B cell (primary cell): Measurements from ENCODE around the gene DDI2. TPM values are rescaled to one million over a fixed set of nuclear protein-coding genes. Genes with fewer than 3 reads are reported as not detected.

Experiments
- ATAC-seq: fragments of 200-7000 bp; cut with Tn5 transposase; one replicate; pipeline ENCODE4 v1.10.0; 2021; ENCODE audit warnings: low read depth, mild to moderate bottlenecking, moderate number of reproducible peaks, moderate library complexity
- CTCF ChIA-PET: fragments of 350-600 bp; sonication (Branson Sonifier 250); formaldehyde crosslinking; loops from one replicate; lab custom pipeline; 2021; ENCODE audit warnings: antibody characterized with exemption, inconsistent platforms; lab: Charles Lee
- POLR2A ChIA-PET: fragments of 350-600 bp; sonication (Branson Sonifier 250); formaldehyde crosslinking; loops from one replicate; lab custom pipeline; 2021; ENCODE audit warnings: antibody characterized with exemption; lab: Charles Lee
- DNase-seq: peaks from one replicate; pipeline ENCODE4 v3.0.0; 2013
- H2AFZ ChIP-seq: 2 replicates; pipeline ENCODE4 v1.6.1; 2012; ENCODE audit warnings: mild to moderate bottlenecking, low read depth, low read length; ENCODE audit not compliant: insufficient read depth, poor library complexity, severe bottlenecking
- H3K27ac ChIP-seq, 2 donors: 1 replicate in 1 of 2; 2 replicates in 1 of 2; pipeline ENCODE4 v1.5.1; 2012 to 2013; ENCODE audit warnings: low read length in 2 of 2, mild to moderate bottlenecking in 2 of 2, moderate library complexity in 1 of 2
- H3K27me3 ChIP-seq, 4 experiments: fragments of 200-600 bp in 1 of 4; sonication (generic) in 1 of 4; replicated peaks in 1 of 4; 1 replicate in 2 of 4; 2 replicates in 2 of 4; pipeline versions ENCODE4 v1.6.1 to v1.7.0; 2013 to 2016; ENCODE audit warnings: low read length in 3 of 4, mild to moderate bottlenecking in 2 of 4, mixed read lengths in 1 of 4, moderate library complexity in 1 of 4; ENCODE audit not compliant: insufficient read depth in 4 of 4, control insufficient read depth in 3 of 4; ENCODE audit errors: control extremely low read depth in 1 of 4
- H3K36me3 ChIP-seq, 2 experiments: replicated peaks in 1 of 2; 1 replicate in 1 of 2; 2 replicates in 1 of 2; pipeline versions ENCODE4 v1.6.1 to v1.7.1; 2013; ENCODE audit warnings: low read length in 1 of 2; ENCODE audit not compliant: insufficient read depth in 2 of 2, control insufficient read depth in 1 of 2; ENCODE audit errors: control extremely low read depth in 1 of 2, extremely low read depth in 1 of 2
- H3K4me1 ChIP-seq, 2 donors: fragments of 200-600 bp in 1 of 2; sonication (generic) in 1 of 2; 1 replicate in 1 of 2; 2 replicates in 1 of 2; pipeline versions ENCODE4 v1.5.1 to v1.6.1; 2013 to 2017; ENCODE audit warnings: low read length in 2 of 2; ENCODE audit not compliant: control insufficient read depth in 2 of 2, insufficient read depth in 2 of 2
- H3K4me2 ChIP-seq: replicated peaks from 2 replicates; pipeline ENCODE3; 2012; ENCODE audit warnings: mild to moderate bottlenecking, low read depth, low read length; ENCODE audit not compliant: poor library complexity, severe bottlenecking
- H3K4me3 ChIP-seq, 5 experiments: fragments of 200-600 bp in 1 of 5; sonication (generic) in 1 of 5; 1 replicate in 3 of 5; 2 replicates in 2 of 5; pipeline versions ENCODE4 v1.5.1 to v1.7.0; 2011 to 2016; ENCODE audit warnings: low read length in 4 of 5, mild to moderate bottlenecking in 4 of 5, low read depth in 2 of 5, control low read depth in 1 of 5, moderate library complexity in 1 of 5; ENCODE audit not compliant: insufficient read depth in 1 of 5; ENCODE audit errors: control extremely low read depth in 1 of 5, extremely low read depth in 1 of 5
- H3K79me2 ChIP-seq: fragments of 200-600 bp; sonication (generic); one replicate; pipeline ENCODE4 v1.6.0; 2016; ENCODE audit warnings: low read length; ENCODE audit not compliant: control insufficient read depth, insufficient read depth
- H3K9ac ChIP-seq: fragments of 200-600 bp; sonication (generic); 2 replicates; pipeline ENCODE4 v1.6.1; 2017; ENCODE audit warnings: mild to moderate bottlenecking, low read length, moderate library complexity
- H3K9me3 ChIP-seq, 3 donors: one replicate each; pipeline versions ENCODE4 v1.6.1 to v1.7.1; 2013; ENCODE audit warnings: low read length in 2 of 3; ENCODE audit not compliant: control insufficient read depth in 2 of 3, insufficient read depth in 1 of 3; ENCODE audit errors: control extremely low read depth in 1 of 3
- H4K20me1 ChIP-seq: 2 replicates; pipeline ENCODE4 v1.6.0; 2012; ENCODE audit warnings: mild to moderate bottlenecking, low read length; ENCODE audit not compliant: insufficient read depth, control insufficient read depth, poor library complexity, severe bottlenecking
- H3K27ac Mint-ChIP-seq: one replicate; pipeline ENCODE4 v1.8.0; 2021; ENCODE audit warnings: mixed read lengths
- H3K27me3 Mint-ChIP-seq: one replicate; pipeline ENCODE4 v1.8.0; 2021; ENCODE audit warnings: mixed read lengths
- H3K4me1 Mint-ChIP-seq: one replicate; pipeline ENCODE4 v1.8.0; 2021; ENCODE audit warnings: mixed read lengths
- H3K4me3 Mint-ChIP-seq: one replicate; pipeline ENCODE4 v1.8.0; 2021; ENCODE audit warnings: mixed read lengths
- H3K9me3 Mint-ChIP-seq: one replicate; pipeline ENCODE4 v1.8.0; 2022; ENCODE audit warnings: mixed read lengths; ENCODE audit not compliant: insufficient read depth
- CTCF ChIP-seq: fragments of 200-600 bp; IDR thresholded peaks from one replicate; pipeline ENCODE4 v1.8.0; 2022; ENCODE audit warnings: antibody characterized with exemption, mild to moderate bottlenecking
- EZH2 ChIP-seq: IDR thresholded peaks from 2 replicates; pipeline ENCODE4 v1.6.1; 2012; ENCODE audit warnings: borderline replicate concordance, low read depth, mild to moderate bottlenecking, moderate library complexity, low read length; ENCODE audit not compliant: insufficient read depth, poor library complexity, severe bottlenecking
- WGBS: methylation state at CpG from one replicate; pipeline ENCODE4 v1.1.5; 2013; ENCODE audit warnings: missing lambda C conversion rate; ENCODE audit not compliant: insufficient coverage; 5-methylcytosine and 5-hydroxymethylcytosine counted together
- intact Hi-C: fragments of 100-400 bp; cut with micrococcal nuclease; formaldehyde crosslinking; loops from one replicate; pipeline ENCODE4 v1.10.0; 2022
- polyA plus RNA-seq: library from polyadenylated mRNA; depleted of rRNA; stranded (reverse); fragments of >200 nt; gene quantifications from 2 replicates; pipeline ENCODE4 v1.2.3, GENCODE V29; 2012
- total RNA-seq, 2 donors: library from RNA; stranded (reverse); fragments of 120-200 nt in 1 of 2; gene quantifications; 1 replicate in 1 of 2; 2 replicates in 1 of 2; pipeline versions ENCODE4 v1.2.3 to v1.2.4, GENCODE V29; 2013 to 2022

DDI2 gene
- total and polyA plus RNA-seq, 2 donors (not counting 1 experiment from before 2014, with no cell fraction given) = 8.5 to 61.0 TPM

- Histone ChIP-seq H3K27ac (no peak overlapping the region), H3K79me2 (peaks cover 95% of the 10 kb centered on the region), H3K36me3 (peaks cover 3 to 18% of the 10 kb centered on the region in 2 experiments), H3K4me2 (no peak overlapping the region), H3K9me3 (no peaks in the 10 kb centered on the region), H4K20me1 (peaks cover 76% of the 10 kb centered on the region), H2AFZ (no peak overlapping the region), H3K4me1 (peaks cover 6 to 17% of the 10 kb centered on the region in 2 donors), H3K9ac (no peak overlapping the region), H3K27me3 (no peaks in the 10 kb centered on the region), H3K4me3 (no peak overlapping the region)
- ChIA-PET CTCF (interaction anchor here (0.5 kb wide), 1 partner anchor 582 kb away, joined by 3 read pairs; no protein-coding TSS in a partner anchor), POLR2A (no interaction called here)
- H3K27me3 Mint-ChIP-seq = no peaks in the 10 kb centered on the region
- no peak for DNase-seq
- no peak overlapping the region for H3K27ac Mint-ChIP-seq
- no peak overlapping the region for H3K4me3 Mint-ChIP-seq
- TF ChIP-seq CTCF = no peak
- no peak for TF ChIP-seq EZH2
- intact Hi-C loops = no loop called here
- H3K9me3 Mint-ChIP-seq = no peaks in the 10 kb centered on the region
- no peak for ATAC-seq
- H3K4me1 Mint-ChIP-seq = peaks cover 35% of the 10 kb centered on the region
- WGBS = 97% methylated on average over 9 of the region's 9 CpGs
These were observed 86.3 kb downstream of the DDI2 start for GRCh38 chr1:15703562-15703961.

- Histone ChIP-seq H3K9ac (no peak overlapping the region), H3K27ac (no peak overlapping the region), H3K36me3 (peaks cover 3 to 18% of the 10 kb centered on the region in 2 experiments), H3K27me3 (no peaks in the 10 kb centered on the region), H3K79me2 (peaks cover 100% of the 10 kb centered on the region), H3K9me3 (no peaks in the 10 kb centered on the region), H3K4me3 (no peak overlapping the region), H3K4me1 (peaks cover 3 to 12% of the 10 kb centered on the region in 2 donors), H4K20me1 (peaks cover 86% of the 10 kb centered on the region), H2AFZ (no peak overlapping the region), H3K4me2 (no peak overlapping the region)
- TF ChIP-seq CTCF = no peak
- TF ChIP-seq EZH2 = no peak
- Mint-ChIP-seq H3K4me3 (no peak overlapping the region), H3K4me1 (peaks cover 34% of the 10 kb centered on the region), H3K27ac (no peak overlapping the region), H3K27me3 (no peaks in the 10 kb centered on the region), H3K9me3 (no peaks in the 10 kb centered on the region)
- POLR2A ChIA-PET = interaction anchor here (0.6 kb wide), 1 partner anchor 37 kb away, joined by 5 read pairs; no protein-coding TSS in a partner anchor
- intact Hi-C loops = no loop called here
- WGBS = 96% methylated on average over 15 of the region's 17 CpGs
- DNase-seq (no peak), ATAC-seq (no peak)
- CTCF ChIA-PET = no interaction called here
These were observed 87.4 kb downstream of the DDI2 start for GRCh38 chr1:15704526-15705183.
